Head of caudate nucleus (tissue), 42 donors: ENCODE data around the gene CCDC148.

Experiments used
- DNase-seq, 42 donors: peaks; one replicate each; pipeline versions ENCODE4 v3.0.0 to v3.0.0-alpha.2; 2020 to 2021; ENCODE audit warnings: mixed read lengths in 7 of 42
- intact Hi-C: fragments of 100-400 bp; cut with DNase I; formaldehyde crosslinking; loops from one replicate; pipeline ENCODE4 v1.15.0; 2022

The CCDC148 gene

GRCh38 chr2:158456309-158457066, at the start of gene CCDC148, which contains the start of gene PKP4:
Gene CCDC148, minus strand, starts transcription at chr2:158456753. Its CDS starts 314 bp downstream, at chr2:158456439.
Gene PKP4, plus strand, starts transcription at chr2:158456952. Its CDS starts 76,233 bp downstream, at chr2:158533185.
- intact Hi-C loops: loop anchor here (5.0 to 10.0 kb wide), 3 partner anchors 266 to 291 kb away; no protein-coding TSS in a partner anchor
- peak; percentile 86 to 97 (median 93) for DNase-seq

GRCh38 chr2:158505448-158505934, 48.9 kb upstream of the CCDC148 start:
- DNase-seq: no peak
- intact Hi-C loops: no loop called here

- intact Hi-C loops: no loop called here
- DNase-seq: no peak
These were observed 47.5 kb upstream of the CCDC148 start for GRCh38 chr2:158504088-158504487.

- intact Hi-C loops: no loop called here
These were observed 46.4 kb upstream of the CCDC148 start for GRCh38 chr2:158502974-158503373.

GRCh38 chr2:158501301-158501700, 44.7 kb upstream of the CCDC148 start:
- intact Hi-C loops: no loop called here
- peak; percentile 39 to 87 (median 73) for DNase-seq

More at GRCh38 chr2:158502974-158503373, 46.4 kb upstream of the CCDC148 start:
- no peak for DNase-seq

- DNase-seq: no peak
- intact Hi-C loops: no loop called here
These were observed 43.8 kb upstream of the CCDC148 start for GRCh38 chr2:158500333-158500732.

GRCh38 chr2:158499383-158499782, 42.8 kb upstream of the CCDC148 start:
- DNase-seq: no peak
- intact Hi-C loops: no loop called here

- intact Hi-C loops: no loop called here
- no peak for DNase-seq
These were observed 42.2 kb upstream of the CCDC148 start for GRCh38 chr2:158498749-158499136.

- intact Hi-C loops: no loop called here
- DNase-seq: no peak
These were observed 41.6 kb upstream of the CCDC148 start for GRCh38 chr2:158498043-158498748.

- intact Hi-C loops: no loop called here
- no peak for DNase-seq
These were observed 40.9 kb upstream of the CCDC148 start for GRCh38 chr2:158497486-158497885.

- no peak for DNase-seq
- intact Hi-C loops: no loop called here
These were observed 40.4 kb upstream of the CCDC148 start for GRCh38 chr2:158496986-158497385.

GRCh38 chr2:158495175-158495574, 38.6 kb upstream of the CCDC148 start:
- intact Hi-C loops: no loop called here
- DNase-seq: no peak

GRCh38 chr2:158493458-158493857, 36.9 kb upstream of the CCDC148 start:
- intact Hi-C loops: no loop called here
- DNase-seq: no peak

GRCh38 chr2:158491072-158491471, 34.5 kb upstream of the CCDC148 start:
- no peak for DNase-seq
- intact Hi-C loops: no loop called here

- DNase-seq: peak in 8 of 42 donors; percentile 11 to 52 (median 30)
- intact Hi-C loops: no loop called here
These were observed 33.0 kb upstream of the CCDC148 start for GRCh38 chr2:158489366-158490112.

- intact Hi-C loops: no loop called here
- no peak for DNase-seq
These were observed 32.1 kb upstream of the CCDC148 start for GRCh38 chr2:158488442-158489216.

- intact Hi-C loops: no loop called here
- no peak for DNase-seq
These were observed 30.9 kb upstream of the CCDC148 start for GRCh38 chr2:158487419-158487818.

GRCh38 chr2:158486970-158487325, 30.4 kb upstream of the CCDC148 start:
- intact Hi-C loops: no loop called here

More at GRCh38 chr2:158486970-158487325, 30.4 kb upstream of the CCDC148 start:
- no peak for DNase-seq
